GM19468 (cell line): ENCODE measurements around the gene GATA2.

Source experiments
- ATAC-seq: cut with Tn5 transposase; IDR thresholded peaks from one replicate; pipeline ENCODE4 v1.9.1; 2021; ENCODE audit warnings: mild to moderate bottlenecking, moderate library complexity, moderate number of reproducible peaks; ENCODE audit not compliant: unreplicated experiment; ENCODE audit errors: extremely low read depth

The GATA2 gene

DNA sequence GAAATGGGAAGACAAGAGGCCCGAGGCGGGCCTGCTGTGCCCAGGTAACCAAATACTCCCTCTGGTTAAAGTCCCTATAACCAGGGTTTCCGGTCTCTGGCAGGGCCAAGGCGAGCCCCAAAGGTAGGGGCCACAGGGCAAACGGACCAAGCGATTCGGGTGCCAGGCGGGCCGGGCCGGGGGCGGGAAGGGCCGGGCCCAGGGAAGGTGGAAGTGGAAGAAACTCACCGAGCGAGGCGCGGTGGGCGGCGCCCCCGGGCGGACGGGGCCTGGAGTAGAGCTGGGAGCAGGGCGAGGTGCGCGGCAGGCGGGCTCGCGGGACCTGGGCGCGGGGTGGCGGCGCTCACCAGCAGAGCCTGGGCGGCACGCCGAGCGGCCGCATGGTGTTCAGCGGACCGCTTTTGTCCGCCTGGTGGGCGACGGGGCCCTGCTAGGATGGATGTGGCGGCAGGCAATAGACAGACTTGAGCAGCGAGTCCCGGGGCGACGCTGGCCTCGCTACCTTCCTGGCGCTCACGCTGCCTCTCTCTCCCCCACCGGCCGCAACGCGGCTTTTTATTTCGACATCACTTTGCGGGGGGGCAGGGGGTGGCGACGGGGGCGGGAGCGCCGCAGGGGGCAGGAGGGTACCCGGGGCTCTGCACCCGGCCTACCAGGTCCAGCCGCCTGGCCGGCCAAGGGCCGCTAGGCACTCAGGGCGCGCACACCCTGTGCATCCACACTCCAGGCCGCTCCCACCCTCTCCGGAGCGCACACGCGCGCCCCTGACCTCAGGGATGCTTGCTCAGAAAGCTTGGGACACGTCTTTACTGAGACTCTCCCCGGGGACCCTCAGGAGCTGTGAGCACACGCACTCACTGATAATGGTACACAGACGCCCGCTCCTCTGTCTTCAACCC lies at the start of gene GATA2:
Gene GATA2, minus strand, starts transcription at position 531 of the 899 bp plus-strand sequence. CDS start 6,170 bp downstream, outside the sequence.
- no peak for ATAC-seq

DNA sequence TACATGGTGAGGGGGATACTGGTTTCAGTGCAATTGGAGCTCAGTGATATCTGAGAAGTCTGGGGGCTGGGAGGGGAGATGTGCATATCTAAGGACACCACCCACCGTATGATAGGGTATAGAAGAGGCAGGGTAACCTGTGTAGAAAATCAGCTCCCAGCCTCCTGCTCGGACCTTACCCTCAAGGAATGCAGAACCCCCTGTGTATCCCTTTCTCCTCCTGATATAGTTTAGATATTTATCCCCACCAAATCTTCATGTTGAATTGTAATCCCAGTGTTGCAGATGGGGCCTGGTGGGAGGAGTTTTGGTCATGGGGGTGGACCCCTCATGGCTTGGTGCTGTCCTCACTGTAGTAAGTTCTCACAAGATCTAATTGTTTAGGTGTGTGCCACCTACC lies 48.2 kb upstream of the GATA2 start:
- no peak for ATAC-seq

DNA sequence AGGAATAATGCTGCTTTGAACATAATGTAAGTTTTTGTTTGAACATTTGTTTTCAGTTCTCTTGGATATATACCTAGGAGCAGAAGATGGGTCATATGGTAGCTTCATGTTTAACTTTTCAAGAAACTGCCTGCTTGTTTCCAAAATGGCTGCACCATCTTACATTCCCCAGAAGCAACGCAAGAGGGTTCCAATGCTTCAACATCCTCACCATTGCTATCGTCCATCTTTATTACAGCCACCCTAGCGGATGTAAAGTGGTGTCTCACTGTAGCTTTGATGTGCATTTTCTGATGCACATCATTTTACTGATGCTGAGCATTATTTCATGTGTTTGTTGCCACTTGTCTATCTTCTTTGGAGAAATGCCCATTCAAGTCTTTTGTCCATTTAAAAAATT lies 46.4 kb upstream of the GATA2 start:
- ATAC-seq: no peak

DNA sequence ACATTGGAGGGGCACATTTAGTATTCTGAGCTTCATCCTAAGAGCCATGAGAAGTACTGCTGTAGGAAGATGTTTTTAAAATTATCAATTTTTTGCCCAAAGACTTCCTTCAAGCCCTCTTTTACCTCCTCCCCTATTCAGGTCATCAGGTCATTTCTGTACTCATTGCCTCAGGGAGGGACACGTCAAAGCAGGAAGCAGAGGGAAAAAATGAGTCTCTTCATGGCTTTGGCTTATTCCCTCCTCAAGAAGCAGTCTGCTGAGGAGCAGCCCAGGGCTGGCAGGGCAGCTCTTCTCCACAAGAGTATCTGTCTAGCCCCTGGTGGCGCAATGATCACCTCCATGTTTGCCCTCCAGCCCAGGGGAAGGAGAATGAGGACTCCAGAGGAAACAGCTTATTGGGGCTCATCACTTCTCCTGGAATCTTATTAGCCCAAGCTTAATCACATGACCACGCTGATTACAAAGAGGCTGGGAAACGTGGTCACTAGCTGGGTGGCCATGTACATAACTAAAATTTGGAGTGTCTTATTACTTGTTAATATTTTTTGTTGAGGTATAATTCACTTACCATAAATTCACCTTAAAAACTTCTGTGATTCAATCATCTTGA lies 44.2 kb upstream of the GATA2 start:
- ATAC-seq: no peak

DNA sequence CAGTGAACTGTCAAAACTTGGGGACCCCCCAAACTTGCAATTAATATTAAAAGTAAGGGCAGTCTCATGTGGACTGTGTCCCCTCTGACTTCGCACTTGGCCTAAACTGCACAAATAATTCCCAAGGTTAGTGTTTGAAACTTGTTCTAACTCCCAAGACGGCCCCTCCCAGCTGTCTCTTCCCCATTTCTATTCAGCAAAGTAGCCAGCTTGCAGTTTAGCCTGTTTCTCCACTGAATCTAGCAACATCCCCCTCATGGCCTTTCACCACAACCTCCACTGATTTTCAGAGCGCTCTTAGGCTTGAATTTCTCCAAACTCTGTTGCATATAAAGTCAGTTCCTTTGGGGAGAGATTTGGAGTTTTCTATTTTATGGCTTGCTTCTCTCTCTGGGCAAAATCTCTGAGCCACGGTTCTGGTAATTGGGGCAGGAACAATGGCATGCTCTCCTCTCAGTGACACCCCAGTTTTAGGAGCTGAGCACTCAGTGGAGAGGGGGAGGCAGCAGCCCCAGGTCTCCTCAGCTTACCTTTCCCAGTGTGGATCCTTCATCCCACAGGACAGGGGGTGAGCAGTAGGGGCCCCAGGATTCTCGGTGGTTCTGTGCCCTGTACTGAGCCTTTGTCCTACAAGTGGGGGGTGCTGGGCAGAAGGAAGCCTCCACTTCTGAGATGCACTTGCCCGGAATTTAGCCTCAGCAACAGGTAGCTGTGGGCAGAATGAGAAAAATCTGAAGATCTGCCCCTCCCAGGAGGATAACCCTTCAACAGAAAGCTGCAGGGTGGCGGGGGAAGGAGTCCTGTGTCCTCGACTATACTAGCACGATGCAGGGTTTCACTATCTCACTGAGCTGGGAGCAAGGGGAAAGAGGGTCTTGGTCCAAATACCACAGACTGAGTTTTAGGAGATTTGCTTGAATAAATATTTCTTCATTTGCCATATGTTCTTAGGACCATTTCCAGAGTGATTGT lies 39.3 kb upstream of the GATA2 start:
- no peak for ATAC-seq

DNA sequence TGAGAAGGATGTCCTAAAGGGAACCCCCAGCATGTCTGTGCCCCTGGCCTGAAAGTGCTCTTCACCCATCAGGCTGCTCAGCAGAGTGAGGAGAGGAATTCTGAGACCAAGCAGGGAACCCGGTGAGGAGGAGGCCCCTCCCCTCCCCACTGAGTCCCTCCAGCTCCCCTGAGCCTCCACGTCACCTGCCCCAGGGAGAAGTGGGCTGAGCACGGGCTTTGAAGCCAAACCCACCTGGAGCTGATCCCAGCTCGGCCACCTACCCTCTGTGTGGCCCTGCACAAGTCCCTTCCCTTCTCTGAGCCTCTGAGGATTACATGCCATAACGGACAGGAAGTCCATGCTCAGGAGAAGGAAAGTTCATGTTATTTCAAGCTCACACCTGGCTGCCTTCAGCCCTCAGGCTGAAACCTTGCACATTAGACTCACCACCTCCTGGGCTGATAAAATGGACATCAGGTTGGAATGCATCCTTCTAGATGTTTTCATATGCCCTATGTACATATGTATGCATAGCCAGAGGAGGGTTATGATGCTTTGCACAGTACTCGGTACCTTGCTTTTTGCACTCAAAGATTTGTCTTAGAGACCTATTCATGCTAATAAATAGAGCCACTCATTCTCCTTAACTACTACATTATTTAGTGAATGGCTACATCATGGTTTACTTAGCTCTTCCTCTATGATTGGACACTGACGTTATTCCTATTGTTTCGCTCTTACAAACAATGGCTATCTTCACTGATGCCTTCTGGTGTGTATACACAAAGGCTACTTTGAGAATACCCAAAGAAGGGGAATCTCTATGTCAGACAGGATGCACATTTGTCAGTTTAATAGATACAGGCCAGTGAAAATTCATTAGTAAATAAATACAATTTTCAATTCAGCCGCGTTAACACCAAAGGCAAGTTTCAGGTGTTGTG lies 31.6 kb upstream of the GATA2 start:
- ATAC-seq: no peak

DNA sequence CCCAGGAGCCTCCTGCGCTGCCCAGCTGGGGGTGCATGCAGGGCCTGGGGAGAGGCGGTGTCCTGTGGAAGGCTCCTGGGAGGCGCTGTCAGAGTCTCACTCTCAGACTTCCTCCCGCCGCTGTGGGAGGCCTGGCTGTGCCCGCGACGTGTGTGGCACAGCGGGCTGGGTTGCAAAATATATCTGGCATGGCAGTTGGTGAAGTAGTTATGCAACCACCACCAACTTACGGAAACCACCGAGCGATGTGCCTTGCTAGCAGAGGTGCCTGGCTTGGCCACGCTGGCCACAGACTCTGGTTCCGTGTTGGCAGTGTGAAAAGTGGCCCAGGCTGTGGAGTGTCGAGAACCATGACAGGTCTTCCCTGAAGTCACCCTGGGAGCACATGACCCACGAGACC lies 30.6 kb upstream of the GATA2 start:
- ATAC-seq: no peak

DNA sequence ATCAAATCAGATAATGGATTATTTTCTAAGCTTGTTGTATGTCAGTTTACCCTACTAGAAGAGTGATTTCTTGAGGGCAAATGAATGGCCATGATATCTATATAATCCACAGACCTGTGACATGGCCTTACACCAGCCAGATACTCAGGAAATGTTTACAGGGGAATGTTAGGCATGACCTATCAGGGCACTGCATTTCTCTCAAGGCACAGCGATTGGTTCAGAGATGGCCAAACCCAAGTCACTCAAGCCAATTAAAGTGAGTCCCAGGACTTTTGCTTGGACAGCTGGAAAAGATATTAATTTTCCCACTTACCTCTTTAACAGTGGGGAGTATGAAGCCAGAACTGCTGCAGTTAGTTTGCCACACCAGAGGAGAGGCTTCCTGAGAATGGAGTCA lies 28.7 kb upstream of the GATA2 start:
- ATAC-seq: no peak

DNA sequence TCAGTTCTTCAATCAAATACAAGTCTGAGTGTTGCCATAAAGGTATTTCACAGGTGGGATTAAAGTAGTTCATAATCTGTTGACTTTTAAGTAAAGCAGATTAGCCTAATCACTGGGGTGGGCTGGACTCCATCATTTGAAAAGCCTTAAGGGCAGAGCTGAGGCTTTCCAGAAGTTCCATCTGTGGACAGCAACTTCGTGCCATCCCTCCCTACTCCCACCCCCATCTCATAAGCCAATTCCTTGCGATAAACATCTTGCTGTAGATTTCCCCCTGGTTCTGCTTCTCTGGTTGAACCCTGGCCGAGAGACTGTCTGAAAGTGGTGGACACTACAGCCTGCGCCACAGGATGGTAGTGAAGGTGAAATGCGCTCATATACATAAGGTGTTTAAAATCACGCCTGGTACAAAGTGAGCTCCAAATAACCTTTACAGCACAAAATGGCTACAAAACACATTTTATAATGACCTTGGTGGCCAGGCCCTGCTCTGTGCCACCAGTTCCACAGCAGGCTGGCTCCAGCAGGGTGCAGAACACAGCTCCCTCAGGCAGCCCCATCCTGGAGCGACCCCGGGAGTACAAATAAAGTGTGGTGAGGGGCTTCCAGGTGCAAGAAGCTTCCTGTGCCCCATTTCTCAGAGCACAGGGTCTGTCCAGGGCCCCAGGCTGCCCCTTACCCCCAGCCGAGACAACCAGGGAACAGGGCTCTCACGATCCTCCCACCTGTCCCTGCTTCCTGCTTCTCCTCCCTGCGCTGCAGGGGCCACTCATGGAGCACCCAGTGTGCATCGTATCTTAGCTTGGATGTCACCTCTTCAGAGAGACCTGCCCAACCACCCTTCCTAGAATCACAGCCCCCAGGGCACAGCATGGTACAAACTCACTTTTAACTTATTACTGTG lies 25.8 kb upstream of the GATA2 start:
- ATAC-seq: no peak

DNA sequence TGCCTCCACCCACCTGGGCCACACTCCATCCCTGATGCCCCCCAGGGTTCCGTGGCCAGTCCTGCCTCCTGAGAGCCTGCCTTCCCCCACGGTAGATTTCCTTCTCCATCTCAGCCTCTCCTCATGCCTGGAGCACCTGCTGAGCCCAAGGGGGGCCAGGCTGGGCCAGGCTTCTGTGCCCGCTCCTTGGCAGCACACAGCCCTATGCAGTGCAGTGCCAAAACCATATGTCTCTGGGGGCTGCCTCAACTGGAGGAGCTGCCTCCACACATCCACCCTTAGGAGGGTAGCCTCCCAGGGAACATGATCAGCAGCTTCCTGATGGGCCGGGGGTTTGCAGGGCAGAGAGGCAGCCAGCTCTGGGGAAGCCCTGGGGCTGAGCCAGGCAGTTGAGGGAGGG lies 24.6 kb upstream of the GATA2 start:
- no peak for ATAC-seq

DNA sequence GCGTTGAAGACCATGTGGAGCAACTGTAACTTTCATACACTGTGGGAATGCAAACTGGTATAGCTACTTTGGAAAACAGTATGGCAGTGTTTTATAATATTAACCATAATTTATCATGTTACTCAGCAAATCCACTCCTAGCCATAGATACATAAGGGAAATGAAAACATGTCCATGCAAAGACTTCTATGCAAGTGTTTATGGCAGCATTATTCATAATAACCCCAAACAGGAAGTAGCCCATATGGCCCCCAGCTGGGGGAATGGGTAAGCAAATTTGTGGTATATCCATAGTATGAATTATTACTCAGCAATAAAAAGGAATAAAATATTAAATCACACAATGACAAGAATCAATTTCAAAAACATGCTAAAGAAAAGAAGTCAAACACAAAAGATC lies 23.0 kb upstream of the GATA2 start:
- ATAC-seq: no peak

DNA sequence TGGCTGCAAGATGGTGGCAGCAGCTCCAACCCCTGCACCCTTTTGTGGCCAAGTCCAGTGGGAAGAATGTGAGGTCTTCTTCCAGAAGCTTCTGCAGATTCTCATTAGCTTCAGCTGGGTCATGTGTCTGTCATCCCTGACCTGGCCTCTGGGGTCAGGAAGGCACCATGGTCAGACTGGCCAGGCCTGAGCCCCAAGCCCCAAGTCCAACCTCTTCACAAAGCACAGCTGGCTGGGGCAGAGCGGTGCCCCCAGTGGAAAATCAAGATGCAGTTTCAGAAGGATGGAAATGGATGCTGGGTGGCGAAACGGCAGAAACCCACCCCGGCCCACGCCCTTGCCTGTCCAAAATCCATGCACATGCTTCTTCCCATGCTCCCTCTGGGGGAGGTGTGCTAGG lies 15.9 kb upstream of the GATA2 start:
- no peak for ATAC-seq

DNA sequence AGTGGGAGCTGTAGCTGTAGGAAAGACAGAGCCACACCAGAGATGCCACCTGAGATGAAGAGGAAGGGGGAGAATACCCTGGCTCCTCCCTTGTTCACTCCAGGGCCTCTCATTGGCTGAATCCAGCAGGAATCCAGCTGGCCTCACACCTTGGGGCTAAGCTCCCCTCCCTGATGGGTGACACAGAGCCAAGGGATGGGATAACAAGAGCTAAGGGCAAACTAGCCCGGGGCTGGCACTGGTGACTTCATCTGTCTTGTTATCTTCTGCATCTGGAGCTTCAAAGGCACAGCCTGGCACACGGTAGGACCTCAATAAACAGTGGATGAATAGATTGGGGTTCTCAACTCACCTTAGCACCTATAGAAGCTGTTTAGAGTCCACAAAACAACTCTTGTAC lies 13.8 kb upstream of the GATA2 start:
- no peak for ATAC-seq

DNA sequence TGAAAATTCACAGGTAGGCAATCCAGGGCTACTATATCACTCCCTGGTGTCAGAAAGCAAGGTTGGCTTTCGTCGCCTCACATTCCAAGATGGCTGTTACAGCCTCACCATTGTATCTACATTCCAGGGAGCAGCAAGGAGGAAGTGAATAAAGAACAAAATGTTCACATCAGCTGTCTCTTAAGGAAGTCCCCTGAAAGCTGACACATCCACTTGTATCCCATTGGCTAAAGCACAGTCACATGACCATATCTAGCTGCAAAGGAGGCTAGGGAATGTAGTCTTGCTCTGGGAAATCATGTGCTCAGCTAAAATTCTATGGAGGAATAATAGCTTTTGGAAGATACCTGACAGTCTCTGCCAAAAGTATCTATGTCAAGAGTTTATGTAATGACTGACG lies 12.8 kb upstream of the GATA2 start:
- no peak for ATAC-seq

DNA sequence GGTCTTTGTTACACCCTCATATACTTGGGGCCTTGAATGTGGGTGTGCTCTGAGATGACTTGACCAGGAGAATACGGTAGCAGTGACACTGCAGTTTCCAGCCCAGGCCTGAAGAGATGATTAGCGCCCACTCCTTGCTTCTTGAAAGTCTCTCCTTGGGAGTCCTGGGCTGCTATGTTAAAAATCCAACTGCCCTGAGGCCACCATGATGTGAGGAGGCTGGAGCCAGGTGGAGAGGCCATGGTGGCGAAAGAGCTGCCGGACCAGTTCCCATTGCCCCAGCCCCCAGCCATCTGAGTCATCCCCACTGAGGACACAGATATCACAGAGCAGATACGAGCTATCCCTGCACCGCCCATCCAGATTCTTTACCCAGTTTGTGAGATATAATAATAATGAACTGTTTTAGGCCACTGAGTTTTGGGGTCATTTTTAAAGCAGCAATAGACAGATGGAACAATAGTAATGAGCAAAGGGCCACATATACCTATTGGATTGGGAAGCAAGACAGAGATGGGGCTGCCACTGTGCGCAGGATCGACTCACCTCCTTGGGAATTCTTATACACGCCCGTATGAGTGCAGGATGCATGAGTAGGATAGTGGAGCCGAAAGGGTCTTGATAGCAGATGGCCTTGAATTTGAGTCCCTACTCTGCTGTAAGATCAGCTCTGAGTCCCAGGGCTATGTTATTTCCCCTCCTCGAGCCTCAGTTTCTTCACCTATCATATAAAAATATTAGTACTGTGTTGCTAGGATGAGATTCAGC lies 12.1 kb upstream of the GATA2 start:
- no peak for ATAC-seq

DNA sequence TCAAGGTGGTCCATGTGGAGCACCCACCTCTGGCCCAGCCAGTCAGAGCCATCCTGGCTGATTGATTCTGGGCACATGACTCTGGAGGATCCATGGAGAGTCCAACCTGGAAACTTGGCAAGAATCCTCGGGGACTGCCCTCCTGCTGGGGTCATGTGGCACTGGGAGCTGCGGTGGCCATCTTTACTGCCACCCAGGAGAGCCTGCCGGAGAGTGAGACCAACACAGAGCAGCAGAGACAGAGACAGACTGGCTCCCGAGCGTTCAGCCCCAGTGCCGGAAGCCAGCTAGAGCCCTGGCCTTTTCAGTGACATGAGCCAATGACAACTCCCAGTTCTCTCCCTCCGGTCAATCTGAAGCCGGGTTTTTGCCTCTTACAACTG lies 11.5 kb upstream of the GATA2 start:
- no peak for ATAC-seq

DNA sequence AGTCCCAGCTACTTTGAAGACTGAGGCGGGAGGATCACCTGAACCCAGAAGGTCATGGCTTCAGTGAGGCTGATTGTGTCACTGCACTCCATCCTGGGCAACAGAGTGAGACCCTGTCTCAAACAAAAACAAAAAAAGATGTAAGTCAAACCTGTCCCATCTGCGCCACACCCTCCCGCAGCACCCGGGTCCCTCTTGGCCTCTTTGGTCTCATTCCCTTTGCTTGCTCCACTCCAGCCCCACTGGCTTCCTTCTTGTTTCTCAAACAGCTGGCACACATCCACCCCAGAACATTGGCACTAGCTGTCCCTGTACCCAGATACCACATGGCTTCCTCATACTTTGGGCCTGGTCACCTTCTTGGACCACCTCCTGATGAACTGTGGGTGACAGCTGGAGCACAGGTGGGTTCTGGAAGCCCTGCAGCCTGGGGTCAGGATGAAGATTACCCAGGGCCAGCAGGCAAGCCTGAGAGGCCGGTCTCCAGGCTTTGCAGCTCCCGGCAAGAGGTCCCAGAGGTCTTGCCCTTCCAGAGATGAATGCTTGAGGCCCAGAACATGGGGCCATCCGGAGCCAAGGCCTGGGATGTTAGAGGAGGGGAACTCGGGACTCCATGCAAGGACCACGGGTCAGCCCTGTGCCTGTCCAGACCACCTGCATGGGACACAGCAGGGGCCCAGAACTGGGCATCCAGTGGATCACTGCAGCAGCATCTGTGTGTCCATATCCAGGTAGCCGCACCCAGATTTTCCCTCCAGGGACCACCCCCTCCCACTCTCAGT lies 10.9 kb upstream of the GATA2 start:
- no peak for ATAC-seq
